DOHH2 (cell line): Measurements from ENCODE around the gene TGM4.
A peak's percentile ranks its signal among the peaks of the same experiment; 100 is the strongest.

ENCODE experiments used
- H3F3A ChIP-seq: fragments of 200-600 bp; sonication (generic), shearing (Covaris generic); 2 replicates; pipeline ENCODE4 v1.6.0; 2016; ENCODE audit warnings: antibody characterized with exemption, mild to moderate bottlenecking; ENCODE audit not compliant: control insufficient read depth, insufficient read depth
- H3K27ac ChIP-seq: fragments of 200-600 bp; sonication (generic); 2 replicates; pipeline ENCODE4 v1.5.1; 2014; ENCODE audit warnings: low read depth, mild to moderate bottlenecking, low read length, moderate library complexity
- H3K27me3 ChIP-seq: fragments of 200-600 bp; sonication (generic); 2 replicates; pipeline ENCODE4 v1.6.1; 2014; ENCODE audit warnings: mild to moderate bottlenecking, low read length, mixed read lengths; ENCODE audit not compliant: control insufficient read depth
- H3K36me3 ChIP-seq: fragments of 200-600 bp; sonication (generic); 2 replicates; pipeline ENCODE4 v1.6.1; 2014; ENCODE audit warnings: mild to moderate bottlenecking, low read length, moderate library complexity, mixed read lengths; ENCODE audit not compliant: control insufficient read depth
- H3K4me1 ChIP-seq: fragments of 200-600 bp; sonication (generic); 2 replicates; pipeline ENCODE4 v1.6.1; 2014; ENCODE audit warnings: mild to moderate bottlenecking, low read length, mixed read lengths; ENCODE audit not compliant: control insufficient read depth
- H3K4me2 ChIP-seq: fragments of 200-600 bp; sonication (generic); 2 replicates; pipeline ENCODE4 v1.6.0; 2014; ENCODE audit warnings: mild to moderate bottlenecking, low read length, moderate library complexity
- H3K4me3 ChIP-seq: fragments of 200-600 bp; sonication (generic); 2 replicates; pipeline ENCODE4 v1.5.1; 2014; ENCODE audit warnings: mild to moderate bottlenecking, low read length, mixed read lengths
- H3K79me2 ChIP-seq: fragments of 200-600 bp; sonication (generic); 2 replicates; pipeline ENCODE4 v1.6.1; 2014; ENCODE audit warnings: mild to moderate bottlenecking, low read length, mixed read lengths; ENCODE audit not compliant: control insufficient read depth
- H3K9me2 ChIP-seq: fragments of 200-600 bp; sonication (generic); replicated peaks from 2 replicates; pipeline ENCODE4 v1.6.1; 2014; ENCODE audit warnings: mild to moderate bottlenecking, low read length, mixed read lengths; ENCODE audit not compliant: control insufficient read depth
- H3K9me3 ChIP-seq: fragments of 200-600 bp; sonication (generic); 2 replicates; pipeline ENCODE4 v1.6.1; 2014; ENCODE audit warnings: antibody characterized with exemption, low read length, mixed read lengths; ENCODE audit not compliant: control insufficient read depth, insufficient read depth
- H4K20me1 ChIP-seq: fragments of 200-600 bp; sonication (generic); 2 replicates; pipeline ENCODE4 v1.6.0; 2014; ENCODE audit warnings: low read depth, mild to moderate bottlenecking, antibody characterized with exemption, low read length, moderate library complexity; ENCODE audit not compliant: control insufficient read depth, insufficient read depth
- EZH2phosphoT487 ChIP-seq: fragments of 200-600 bp; sonication (generic); IDR thresholded peaks from 2 replicates; pipeline ENCODE4 v1.6.1; 2017; ENCODE audit warnings: borderline replicate concordance, mild to moderate bottlenecking, antibody characterized with exemption, low read length, moderate library complexity, mixed read lengths
- TF ChIP-seq, protein P1 (sequence below): fragments of 200-600 bp; sonication (generic); IDR thresholded peaks from one replicate; pipeline ENCODE4 v1.5.1; 2014; ENCODE audit warnings: antibody characterized with exemption, mild to moderate bottlenecking, low read depth, low read length; ENCODE audit not compliant: poor library complexity, severe bottlenecking

TGM4 gene

DNA sequence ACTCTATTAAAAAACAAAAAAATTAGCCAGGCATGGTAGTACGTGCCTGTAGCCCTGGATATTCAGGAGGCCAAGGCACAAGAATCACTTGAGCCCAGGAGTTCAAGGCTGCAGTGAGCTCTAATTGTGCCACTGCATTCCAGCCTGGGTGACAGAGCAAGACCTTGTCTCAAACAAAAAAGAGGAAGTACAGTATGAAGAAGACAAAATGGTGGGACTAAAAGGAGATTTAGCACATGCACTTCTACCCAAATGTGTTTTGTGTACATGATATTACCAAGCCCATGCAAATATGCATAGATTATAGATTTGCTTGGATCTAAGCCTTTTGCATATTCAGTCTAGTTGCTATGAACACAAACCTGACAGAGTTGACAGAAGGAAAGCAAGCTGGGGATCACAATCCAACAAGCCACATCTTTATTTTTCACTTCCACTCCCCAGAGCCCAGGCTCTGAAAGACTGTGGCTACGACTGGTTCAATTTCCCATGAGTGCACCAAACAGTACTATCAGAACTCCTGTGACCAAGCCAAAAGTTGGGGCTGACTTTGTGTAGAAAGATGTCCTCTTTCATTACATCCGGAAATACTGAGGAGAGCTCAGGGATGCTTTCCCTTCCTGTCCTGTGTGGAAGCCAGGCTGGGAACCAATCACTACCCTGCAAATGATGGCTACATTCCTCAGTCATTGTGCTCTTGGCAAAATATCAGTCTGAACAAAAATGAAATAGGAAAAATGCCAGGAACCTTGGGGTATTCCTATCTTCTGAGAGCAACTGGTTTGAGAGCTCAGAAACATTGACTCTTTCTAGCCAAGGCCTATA lies 49.4 kb downstream of the TGM4 start:
- Histone ChIP-seq H3K4me2 (no peak overlapping the region), H3K4me1 (no peaks in the 10 kb centered on the region; the same call in 1 of the 2 replicates), H3F3A (no peaks in the 10 kb centered on the region; the same call in 1 of the 2 replicates), H3K27me3 (no peaks in the 10 kb centered on the region), H3K9me2 (no peaks in the 10 kb centered on the region), H3K79me2 (no peaks in the 10 kb centered on the region), H3K27ac (no peak overlapping the region), H3K4me3 (no peak overlapping the region), H4K20me1 (no peaks in the 10 kb centered on the region), H3K9me3 (no peaks in the 10 kb centered on the region), H3K36me3 (peaks cover 12% of the 10 kb centered on the region)
- TF ChIP-seq EZH2phosphoT487 = no peak
- TF ChIP-seq, protein P1, sequence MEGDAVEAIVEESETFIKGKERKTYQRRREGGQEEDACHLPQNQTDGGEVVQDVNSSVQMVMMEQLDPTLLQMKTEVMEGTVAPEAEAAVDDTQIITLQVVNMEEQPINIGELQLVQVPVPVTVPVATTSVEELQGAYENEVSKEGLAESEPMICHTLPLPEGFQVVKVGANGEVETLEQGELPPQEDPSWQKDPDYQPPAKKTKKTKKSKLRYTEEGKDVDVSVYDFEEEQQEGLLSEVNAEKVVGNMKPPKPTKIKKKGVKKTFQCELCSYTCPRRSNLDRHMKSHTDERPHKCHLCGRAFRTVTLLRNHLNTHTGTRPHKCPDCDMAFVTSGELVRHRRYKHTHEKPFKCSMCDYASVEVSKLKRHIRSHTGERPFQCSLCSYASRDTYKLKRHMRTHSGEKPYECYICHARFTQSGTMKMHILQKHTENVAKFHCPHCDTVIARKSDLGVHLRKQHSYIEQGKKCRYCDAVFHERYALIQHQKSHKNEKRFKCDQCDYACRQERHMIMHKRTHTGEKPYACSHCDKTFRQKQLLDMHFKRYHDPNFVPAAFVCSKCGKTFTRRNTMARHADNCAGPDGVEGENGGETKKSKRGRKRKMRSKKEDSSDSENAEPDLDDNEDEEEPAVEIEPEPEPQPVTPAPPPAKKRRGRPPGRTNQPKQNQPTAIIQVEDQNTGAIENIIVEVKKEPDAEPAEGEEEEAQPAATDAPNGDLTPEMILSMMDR = no peak

DNA sequence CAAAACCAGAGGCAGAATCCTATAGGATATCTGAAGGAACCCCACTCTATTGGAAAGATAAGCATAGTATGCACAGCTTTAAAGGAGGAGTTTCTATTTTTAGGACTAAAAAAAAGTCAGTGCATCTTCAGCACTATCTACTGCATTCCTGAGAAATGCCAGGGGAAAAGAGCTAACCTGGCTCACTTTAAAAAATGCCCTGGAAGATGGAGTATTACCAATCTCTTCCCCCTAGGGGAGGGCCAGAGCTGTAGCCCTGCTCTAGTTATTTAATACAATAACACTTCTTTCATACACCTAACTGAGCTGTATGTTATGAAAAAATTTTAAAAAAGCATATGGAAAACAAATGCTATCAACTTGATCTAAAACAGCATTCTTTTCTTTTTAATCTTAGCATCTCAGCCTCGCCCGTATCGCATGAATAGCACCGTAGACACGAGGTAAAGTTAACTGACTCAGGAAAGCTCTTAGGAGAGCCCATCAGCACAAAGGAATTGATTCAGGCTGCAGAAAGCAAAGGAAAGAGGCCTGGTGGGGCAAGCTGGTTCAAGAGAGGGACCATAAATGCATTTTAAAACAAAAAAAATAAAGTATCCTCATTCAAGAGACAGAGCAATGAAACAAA lies 50.2 kb downstream of the TGM4 start:
- Histone ChIP-seq H3K79me2 (no peaks in the 10 kb centered on the region), H3K4me3 (no peak overlapping the region), H4K20me1 (no peaks in the 10 kb centered on the region), H3K9me3 (no peaks in the 10 kb centered on the region), H3K9me2 (no peaks in the 10 kb centered on the region), H3K27me3 (no peaks in the 10 kb centered on the region), H3F3A (no peaks in the 10 kb centered on the region), H3K36me3 (peaks cover 17% of the 10 kb centered on the region), H3K4me1 (no peaks in the 10 kb centered on the region; the same call in 1 of the 2 replicates), H3K27ac (no peak overlapping the region), H3K4me2 (no peak overlapping the region)
- TF ChIP-seq, protein P1 = no peak
- no peak for TF ChIP-seq EZH2phosphoT487

DNA sequence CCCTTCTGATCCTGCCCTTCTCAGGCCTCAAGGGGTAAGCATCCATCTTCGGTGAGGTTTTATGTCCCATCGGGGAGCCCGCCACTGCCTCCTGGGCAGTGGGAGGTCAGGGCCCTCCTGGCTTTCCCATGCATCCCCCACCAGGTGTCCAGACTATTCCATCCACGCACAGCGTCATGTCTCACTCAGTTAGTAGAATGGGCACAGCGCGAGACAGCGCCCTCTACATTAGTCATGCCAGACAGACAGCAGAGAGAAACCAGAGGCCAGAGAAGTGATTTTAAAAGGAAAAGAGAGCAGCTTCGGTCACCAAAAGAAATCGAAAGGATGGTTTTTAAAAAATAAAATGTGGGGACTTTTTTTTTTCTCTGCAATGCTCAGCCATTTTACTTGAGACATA lies 51.8 kb downstream of the TGM4 start:
- Histone ChIP-seq H4K20me1 (no peaks in the 10 kb centered on the region), H3K27me3 (no peaks in the 10 kb centered on the region), H3K4me3 (no peak overlapping the region), H3K4me1 (no peaks in the 10 kb centered on the region; the same call in 1 of the 2 replicates), H3K36me3 (peaks cover 21% of the 10 kb centered on the region), H3K79me2 (no peaks in the 10 kb centered on the region), H3K9me2 (no peaks in the 10 kb centered on the region), H3K4me2 (no peak overlapping the region), H3K27ac (no peak overlapping the region), H3F3A (no peaks in the 10 kb centered on the region), H3K9me3 (no peaks in the 10 kb centered on the region)
- TF ChIP-seq, protein P1 = peak; percentile 44
- no peak for TF ChIP-seq EZH2phosphoT487
